GM18909 (cell line): ENCODE data around the gene OGG1.
"Not testable (repeated sequence)": the region's sequence is repeated elsewhere in the genome, so short reads cannot be mapped to it uniquely, and the experiment has no call there.

Source experiments
- ATAC-seq: cut with Tn5 transposase; IDR thresholded peaks from one replicate; pipeline ENCODE4 v1.9.1; 2021; ENCODE audit warnings: mild to moderate bottlenecking; ENCODE audit not compliant: unreplicated experiment, poor library complexity

The OGG1 gene

DNA sequence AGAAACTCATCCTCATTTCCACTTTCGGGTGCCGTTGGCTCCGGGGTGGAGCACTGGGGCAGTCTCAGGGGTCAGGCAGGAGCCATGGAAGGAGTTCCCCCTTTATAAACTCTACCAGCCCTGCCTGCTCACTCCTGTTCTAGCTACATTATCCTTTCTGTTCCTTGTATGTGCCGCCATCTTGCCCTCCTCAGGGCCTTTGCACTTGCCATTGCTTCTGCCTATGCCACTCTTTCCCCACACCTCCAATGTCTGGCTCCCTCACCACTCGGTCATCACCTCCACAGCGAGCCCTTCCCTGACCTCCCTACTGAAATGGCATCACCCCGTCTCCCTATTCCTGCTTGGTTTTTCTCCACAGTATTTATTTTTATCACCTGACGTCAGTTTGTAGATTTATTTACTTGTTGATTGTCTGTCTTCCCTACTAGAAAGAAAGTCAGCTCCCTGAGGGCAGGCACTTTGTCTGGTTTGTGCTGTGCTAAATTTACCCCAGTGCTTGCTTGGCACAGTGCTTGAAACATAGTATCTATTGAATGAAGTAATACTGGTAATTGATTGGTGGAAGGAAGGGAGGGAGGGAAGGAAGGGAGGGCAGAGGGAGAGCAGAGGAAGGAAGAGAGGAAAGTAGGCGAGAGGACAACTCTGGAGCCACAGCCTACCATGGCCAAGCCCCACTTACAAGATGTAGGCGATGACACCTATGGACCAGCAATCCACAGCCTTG lies 11.2 kb downstream of the OGG1 start:
- ATAC-seq = no peak

DNA sequence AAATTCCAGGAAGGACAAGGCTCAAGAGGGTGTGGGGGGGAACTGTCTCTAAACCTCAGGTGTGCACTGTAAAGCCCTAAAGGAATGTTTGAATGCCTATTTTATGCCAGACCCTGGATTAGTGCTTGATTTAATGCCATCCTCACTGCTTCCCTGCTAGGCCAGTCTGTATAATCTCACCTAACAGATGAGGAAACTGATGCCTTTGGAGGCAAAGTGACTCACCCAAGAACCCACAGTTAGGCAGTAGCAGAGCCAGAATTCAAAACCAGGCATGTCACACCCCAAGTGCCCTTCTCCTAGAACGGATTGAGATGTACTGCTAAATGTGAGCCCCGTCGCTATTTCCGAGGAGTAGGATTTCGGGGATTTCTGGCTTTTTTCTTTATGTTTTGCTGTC lies 12.2 kb downstream of the OGG1 start:
- ATAC-seq = no peak

DNA sequence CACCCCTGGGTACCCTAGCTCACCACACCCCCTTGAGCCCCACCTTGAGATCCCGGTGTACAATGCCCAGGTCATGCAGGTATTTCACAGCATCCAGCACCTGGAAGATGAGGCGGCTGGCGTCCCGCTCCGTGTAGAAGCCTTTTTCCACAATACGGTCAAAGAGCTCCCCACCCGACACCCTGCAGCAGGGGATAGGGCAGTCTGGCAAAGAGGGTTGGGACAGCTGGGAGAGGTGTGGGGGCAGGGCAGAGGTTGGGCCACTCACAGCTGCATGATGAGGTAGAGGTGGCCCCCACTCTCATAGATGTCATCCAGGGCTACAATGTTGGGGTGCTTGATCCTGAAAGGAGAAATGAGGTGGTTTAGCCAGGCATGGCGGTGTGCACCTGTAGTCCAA lies 13.1 kb downstream of the OGG1 start:
- ATAC-seq = no peak

DNA sequence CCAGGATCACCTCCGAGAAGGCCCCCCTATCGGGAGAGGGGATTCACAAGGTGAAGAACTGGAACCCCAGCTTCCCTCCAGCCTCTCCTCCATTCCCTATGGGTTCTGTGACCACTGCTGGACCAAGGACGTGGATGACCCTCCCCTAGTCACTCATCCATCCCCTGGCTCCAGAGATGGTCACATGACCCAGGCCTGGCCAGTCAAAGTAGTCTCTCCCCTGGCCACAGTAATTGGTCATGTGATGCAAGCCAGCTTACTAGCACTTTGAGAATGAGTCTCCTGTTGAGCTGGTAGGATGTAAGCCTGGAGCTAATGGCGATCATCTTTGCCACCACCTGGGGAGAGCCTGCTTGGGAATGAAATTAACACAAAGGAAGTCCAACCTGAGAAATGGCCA lies 16.1 kb downstream of the OGG1 start:
- ATAC-seq = no peak

DNA sequence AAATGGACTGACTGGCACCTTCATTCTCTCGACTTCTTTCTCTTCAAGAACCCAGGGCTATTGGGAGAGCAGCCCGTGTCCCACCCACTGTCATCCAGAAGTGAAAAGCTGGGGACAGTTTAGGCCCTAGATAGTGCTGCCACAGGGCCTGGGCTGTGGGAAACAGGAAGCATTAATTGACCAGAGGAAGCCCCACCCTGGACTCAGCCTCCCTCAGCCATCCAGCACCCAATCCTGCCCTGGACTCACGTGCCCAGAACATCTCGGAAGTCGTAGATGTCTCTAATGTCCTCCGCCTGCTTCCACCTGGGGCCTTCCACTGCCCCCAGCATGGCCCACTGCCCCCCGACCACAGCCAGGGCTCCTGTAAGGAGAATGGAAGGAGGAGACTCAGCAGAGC lies 17.7 kb downstream of the OGG1 start:
- ATAC-seq = no peak

DNA sequence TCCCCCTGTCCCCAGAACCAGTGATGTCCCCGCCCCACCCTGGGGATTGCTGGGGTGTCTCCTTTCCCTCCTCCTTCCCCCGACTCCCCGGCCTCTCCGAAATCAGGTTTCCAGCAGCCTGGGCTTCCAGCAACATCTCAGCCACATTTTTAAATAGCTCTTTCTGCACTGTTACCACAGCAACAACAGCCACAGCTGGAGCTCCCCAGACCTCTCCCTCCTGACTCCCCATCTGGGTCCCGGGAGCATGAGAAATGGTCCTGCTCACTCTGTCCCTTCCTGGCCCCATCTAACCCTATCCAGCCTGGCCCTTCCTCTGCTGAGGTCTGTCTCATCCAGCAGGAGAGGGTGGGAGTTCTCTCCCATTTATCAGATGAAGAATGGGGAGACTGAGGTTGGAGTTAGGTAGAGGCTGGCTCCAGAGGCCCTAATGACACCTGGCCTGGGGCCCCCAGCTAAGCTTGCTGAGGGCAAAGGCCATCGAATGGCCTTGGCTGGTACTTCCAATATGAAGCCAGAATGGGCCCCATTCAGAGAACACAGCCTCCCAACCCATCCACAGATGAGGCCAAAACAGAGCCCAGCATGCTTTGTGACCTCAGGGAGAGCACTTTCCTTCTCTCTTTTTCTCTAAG lies 18.5 kb downstream of the OGG1 start:
- ATAC-seq = no peak

DNA sequence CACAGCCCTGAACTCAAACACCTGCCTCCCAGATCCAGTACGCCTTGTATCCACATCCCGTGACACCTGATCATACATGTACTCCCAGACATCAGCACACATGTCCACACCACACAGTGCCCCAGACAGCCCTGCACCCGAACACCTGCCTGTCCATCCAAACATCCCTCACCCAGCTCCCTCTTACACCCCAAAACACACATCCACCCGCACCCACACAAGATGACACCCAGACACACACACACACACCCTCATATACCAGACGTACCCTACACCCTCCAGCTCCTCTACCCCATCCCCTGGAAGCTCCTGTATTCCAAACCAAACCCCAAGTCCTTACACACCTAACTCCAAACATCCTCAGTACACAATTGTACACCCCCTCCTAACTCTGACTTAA lies 19.3 kb downstream of the OGG1 start:
- no peak for ATAC-seq

DNA sequence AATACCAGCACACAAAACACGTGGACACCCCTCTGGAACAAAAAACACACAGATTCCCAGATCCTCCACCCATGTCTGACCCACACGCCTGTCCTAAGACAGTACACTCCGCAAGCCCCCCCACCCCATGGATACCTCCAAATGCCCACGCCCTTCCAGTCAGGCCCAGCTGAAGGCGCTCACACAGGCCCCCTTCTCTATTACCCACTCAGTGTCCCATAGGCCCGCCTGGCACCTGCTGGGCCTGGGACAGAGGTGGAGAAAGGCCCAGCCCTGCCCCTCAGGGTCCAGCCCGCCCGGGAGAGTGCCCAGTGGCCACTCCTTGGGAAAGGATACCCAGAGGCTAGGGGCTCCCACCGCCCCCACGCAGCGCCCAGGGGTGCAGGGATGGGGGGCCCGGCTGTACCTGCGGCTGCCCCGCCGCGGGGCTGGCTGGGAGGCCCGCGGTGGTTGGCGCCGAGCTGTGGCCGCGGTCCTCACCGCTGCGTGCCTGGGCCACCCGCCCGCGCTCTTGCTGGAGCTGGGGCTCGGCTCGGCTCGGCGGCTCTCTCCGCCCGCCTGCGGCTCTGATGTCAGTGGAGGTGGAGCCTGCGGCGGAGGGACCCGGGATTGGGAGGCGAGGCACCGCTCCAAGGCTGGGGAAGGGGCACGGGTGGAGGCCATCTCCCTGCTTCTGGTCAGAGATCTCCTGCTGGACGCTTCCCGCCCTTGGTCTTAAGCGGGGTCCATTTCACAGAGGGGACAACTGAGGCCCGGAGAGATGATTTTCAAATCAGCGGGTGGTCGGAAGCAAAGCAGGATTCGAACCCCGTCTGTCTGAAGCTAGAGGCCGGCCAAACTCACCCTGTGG lies 19.9 kb downstream of the OGG1 start, which contains the start of gene CAMK1:
CAMK1 (minus strand) TSS at position 522 of the 850 bp plus-strand sequence. CDS start 2,198 bp downstream, outside the sequence.
- peak; percentile 69 for ATAC-seq

DNA sequence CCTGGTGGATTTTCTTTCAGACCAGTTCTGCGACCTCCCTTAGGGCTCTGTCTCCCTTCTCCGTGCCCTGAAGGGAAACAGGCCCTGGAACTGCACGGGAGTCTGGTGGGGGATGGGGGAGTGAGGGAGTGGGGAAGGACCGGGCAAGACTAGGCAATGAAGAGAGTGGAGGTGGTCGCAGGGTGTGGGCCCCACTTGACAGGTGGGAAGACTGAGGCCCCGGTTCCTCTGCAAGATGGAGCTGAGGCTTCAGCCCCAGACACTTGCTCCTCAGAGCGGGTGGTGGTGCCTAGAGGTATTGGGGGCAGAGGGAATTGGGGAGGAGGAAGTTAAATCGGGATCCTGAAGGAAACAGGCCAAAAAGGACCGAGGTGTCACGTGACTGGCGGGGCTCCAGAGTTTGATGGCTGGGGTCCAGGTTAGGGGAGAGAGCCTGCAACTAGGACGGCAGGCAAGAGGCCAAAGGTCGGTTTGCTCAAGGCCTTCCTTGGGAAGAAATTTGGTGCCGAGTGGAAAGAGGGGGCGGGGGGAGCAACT lies 20.6 kb downstream of the OGG1 start:
- no peak for ATAC-seq

DNA sequence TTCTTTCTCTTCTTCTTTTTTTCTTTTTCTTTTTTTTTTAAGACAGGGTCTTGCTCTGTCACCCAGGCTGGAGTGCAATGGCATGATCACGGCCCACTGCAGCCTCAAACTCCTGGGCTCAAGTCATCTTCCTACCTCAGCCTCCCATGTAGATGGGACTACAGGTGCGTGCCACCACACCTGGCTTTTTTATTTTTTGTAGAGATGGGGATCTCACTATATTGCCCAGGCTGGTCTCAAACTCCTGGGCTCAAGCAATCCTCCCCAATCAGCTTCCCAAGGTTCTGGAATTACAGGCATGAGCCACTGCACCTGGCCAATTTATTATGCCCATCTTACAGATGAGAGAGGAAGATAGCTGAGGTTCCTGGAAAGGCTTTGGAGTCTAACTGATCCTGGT lies 21.3 kb downstream of the OGG1 start:
- ATAC-seq = not testable (repeated sequence)

DNA sequence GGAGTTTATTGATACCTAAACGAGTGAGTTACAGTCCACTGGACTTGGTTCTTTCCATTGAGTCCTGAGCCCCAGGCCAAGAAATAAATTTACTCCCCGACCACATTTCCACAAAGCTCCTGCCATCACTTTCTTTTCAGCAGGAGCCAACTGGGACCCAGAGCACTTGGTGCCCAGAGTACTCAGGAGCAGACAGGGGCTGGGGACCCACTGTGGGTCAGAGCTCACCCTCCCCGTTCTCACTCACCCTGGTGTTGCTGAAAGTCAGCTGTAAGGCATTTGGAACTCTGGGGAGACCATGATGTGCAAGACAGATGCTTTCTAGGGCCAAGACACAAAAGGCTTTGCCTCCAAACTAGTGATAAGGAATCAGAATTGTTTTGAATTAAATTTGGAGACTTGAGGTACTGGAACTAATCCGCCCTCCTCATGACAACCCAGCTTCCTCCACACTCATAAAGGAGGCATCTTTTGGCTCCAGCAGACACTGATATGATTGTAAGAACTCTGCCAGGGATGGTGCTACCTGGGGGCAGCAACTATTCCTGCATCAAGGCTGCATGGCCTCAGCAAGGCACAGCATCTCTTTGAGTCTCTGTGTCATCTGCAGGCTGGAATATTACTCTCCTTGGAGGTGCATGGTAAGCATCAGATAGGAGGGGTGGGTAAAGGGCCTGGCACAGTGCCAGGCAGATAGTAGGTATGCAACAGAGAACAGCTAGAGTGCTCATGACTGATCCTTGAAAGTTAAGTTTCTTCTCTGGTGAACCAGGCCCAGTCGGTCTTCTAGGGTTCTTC lies 27.3 kb downstream of the OGG1 start:
- no peak for ATAC-seq

DNA sequence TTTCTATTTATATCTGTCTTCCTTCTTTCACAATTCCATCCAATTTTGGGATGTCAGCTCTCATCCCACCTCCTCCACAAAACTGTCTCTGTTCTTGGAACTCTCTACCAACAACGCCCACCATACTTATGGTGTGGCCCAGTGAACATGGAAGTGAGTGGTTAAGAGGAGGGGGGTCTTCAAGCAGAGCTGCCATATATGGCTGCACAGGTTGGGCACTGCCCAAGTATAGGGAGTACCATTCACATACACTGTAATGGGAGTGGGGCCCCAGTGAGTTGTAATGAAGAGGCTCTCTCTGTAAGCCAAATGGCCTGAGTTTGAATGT lies 27.9 kb downstream of the OGG1 start:
- ATAC-seq = no peak

DNA sequence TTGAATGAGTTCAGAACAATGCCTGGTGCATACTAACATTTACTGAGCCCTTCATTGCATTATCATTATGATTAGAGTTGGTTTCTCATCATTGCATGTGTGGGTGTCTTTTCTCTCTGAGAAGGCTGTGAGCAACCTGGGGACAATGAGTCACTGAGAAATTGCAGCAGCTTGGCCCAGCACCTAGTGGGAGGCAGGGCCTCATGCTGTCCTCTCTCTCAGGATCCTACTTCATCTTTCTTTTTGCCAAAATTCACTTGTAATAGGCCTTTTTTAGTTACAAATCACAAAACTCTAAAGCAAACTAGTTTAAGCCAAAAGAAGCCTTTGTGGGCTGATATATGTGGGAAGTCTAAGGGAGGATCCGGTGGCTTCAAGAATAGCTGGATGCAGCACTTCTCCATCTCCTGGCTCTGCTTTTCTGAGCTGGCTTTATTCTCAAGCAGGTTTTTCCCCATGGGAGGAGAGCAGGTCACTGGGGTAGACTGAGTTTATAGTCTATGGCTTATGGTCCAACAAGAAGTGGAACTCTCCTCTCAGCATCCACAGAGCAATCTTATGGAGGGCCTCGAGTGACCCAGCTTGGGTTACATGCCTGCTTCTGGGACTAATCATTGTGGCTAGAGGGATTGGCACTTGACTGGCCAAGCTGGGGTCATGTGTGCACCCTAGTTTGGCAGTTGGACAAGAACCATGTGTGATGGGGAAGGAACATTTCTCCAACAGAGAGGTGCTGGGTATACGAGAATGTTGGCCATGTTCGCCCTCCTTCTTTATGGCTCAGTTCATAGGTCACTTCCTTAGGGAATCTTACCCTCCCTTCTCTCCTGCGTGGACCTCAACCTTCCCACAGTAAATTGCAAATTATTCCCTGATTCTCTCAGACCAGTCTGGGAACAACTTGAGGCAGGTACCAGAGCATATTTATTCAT lies 28.7 kb downstream of the OGG1 start:
- no peak for ATAC-seq

DNA sequence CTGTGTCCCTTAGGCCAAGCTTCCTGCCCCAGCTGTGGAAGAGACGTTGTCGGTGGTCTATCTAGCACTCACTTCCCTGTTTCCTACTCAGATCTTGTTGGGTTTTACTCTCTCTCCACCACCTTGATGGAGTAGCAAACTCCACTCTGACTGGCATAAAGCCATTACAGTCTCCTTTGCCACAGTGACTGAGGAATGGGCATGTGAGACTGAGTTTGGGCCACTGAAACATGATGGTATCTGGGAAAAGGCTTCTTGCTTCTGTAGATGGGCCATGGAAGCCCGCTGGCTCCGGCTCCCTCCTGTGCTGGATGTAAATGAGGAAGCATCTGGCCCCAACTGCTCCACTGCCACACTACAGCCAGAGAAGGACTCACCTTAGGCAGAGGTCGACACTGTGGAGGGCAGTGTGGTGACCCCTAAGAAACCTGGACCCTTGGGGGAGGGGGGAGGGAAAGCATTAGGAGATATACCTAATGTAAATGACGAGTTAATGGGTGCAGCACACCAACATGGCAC lies 29.4 kb downstream of the OGG1 start:
- no peak for ATAC-seq

DNA sequence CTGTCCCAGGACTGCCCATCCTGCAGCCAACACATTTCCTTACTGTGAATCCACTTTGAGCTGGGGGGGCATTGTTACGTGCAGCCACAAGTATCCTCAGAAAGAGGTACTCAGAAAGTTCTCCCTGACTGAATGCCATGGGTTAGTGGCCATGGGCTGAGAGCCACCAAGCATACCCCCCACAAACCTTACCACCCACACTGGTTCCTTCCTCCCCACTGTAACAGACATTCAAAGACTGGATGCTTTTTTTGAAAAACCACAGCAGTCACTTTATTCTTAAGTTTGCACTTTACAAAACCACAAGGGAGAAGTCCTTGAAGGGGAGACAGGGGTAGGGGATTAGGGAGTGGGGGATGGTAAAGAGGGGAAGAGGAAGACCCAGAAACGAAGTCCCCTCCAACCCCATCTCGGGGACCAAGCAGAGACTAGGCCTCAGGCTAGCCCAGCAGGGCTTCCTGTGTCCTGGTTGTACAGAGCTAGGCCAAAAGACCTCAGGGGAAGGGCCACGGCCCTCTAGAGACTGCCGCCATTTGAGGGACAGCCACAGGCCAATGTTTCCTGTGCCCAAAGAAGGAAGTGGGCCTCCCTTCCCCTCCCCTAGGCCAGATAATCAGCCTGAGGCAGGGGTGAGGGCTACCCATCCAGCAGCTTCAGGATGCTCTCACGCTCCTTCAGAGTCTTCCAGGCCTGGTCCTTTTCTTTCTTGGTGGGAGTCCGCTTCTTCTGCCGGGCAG lies 30.1 kb downstream of the OGG1 start:
- peak; percentile 72 for ATAC-seq

DNA sequence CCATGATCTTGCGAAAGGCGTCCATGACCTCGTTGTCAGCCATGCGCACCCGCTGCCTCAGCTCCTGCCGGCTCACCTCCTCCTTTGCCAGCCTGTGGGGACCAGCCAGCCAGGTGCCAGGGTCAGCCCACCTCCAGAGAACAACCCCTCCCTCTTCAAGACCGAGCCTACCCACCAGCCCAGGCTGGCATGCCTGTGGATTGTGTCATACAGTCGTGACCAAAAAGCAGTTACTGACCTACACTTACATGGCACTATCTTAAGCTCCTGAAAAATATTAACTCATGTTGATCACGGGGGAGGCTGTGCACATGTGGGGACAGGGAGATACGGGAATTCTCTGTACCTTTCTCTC lies 30.7 kb downstream of the OGG1 start:
- ATAC-seq = no peak

DNA sequence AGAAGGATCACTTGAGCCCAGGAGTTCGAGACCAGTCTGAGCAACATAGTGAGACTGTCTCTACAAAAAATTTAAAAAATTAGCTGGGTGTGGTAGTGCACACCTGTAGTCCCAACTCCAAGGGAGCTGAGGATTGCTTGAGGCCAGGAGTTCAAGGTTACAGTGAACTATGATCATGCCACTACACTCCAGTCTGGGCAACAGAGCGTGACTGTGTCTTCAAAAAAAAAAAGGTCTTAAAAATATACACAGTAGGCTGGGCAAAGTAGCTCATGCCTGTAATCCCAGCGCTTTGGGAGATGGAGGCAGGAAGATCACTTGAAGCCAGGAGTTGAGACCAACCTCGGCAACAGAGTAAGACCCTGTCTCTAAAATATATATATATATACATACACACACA lies 31.2 kb downstream of the OGG1 start:
- ATAC-seq = no peak

DNA sequence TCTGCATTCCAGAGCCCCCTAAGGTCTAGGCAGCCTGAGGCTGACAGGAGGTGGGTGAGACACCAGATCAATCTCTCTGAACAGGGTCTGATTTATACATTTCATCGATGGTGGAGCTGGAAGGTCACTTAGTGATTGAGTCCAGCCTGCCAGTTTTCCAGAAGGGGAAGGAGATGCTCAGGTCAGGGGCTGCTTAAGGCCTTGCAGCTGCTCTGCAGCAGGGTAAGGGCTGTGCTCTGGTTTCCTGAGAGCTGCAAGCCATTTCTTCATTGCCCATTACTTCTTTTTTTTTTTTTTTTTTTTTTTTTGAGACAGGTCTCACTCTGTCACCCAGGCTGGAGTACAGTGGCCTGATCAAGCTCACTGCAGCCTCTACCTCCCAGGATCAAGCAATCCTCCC lies 31.8 kb downstream of the OGG1 start:
- ATAC-seq = no peak
